Panc1 (cell line): ENCODE results near the gene SNAP25.

ENCODE experiments used
- POLR2AphosphoS5 ChIP-seq: IDR thresholded peaks from 2 replicates; pipeline ENCODE4 v1.6.1; 2012; ENCODE audit warnings: mild to moderate bottlenecking, low read depth, low read length, moderate library complexity
- SIN3A ChIP-seq: IDR thresholded peaks from 2 replicates; pipeline ENCODE4 v1.6.1; 2012; ENCODE audit warnings: low read depth, mild to moderate bottlenecking, low read length, moderate library complexity, borderline replicate concordance; ENCODE audit not compliant: insufficient read depth
- TF ChIP-seq, protein P1 (sequence below): fragments of 450-650 bp; IDR thresholded peaks from 2 replicates; pipeline ENCODE4 v1.5.1; 2017; ENCODE audit warnings: mild to moderate bottlenecking
- TF ChIP-seq, protein P2 (sequence below), 2 experiments: IDR thresholded peaks; 2 replicates each; pipeline ENCODE4 v1.6.1; 2011 to 2012; ENCODE audit warnings: low read depth in 2 of 2, control low read depth in 1 of 2, low read length in 1 of 2, mild to moderate bottlenecking in 1 of 2, moderate library complexity in 1 of 2; ENCODE audit not compliant: insufficient read depth in 1 of 2

DNA sequence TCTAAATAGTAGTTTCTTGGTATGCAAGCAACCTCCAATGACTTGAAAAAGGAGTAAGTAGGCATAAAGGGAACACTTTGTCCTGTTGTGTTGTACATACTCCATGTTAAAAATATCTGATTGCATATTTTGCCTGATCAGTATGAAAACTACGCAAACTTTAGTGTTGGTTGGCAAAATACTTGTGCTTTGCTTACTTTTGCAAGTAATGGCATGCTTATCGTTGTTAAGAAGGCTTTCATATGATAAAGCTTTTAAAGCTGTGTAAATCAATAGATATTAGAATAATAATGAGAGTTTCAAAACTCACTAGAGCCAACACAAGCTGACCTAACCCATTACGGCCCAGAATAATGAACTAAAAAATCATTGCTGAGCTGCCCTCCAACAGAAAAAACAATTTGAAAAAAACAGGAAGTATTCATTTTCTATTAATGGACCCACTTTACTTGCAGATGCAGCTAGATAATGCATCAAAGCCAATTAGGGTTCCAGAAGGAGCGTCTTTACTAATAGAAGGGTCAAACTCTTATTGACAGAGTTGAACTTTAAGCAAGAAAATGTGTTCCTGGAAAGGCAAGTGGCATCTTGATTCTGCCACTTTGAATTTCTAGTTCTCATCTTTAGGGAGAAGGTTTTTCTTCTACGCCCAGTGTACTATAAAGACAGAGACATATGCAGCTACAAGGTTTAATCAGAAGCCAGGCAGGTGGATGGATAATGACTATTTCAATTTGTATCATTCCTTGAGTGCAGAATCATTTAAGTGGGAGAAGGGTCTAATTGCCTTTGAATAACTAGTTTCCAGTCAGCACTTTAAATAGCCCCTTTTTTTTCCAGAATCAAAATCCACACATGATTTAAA is 82.2 kb downstream of the SNAP25 start:
- TF ChIP-seq, protein P1, sequence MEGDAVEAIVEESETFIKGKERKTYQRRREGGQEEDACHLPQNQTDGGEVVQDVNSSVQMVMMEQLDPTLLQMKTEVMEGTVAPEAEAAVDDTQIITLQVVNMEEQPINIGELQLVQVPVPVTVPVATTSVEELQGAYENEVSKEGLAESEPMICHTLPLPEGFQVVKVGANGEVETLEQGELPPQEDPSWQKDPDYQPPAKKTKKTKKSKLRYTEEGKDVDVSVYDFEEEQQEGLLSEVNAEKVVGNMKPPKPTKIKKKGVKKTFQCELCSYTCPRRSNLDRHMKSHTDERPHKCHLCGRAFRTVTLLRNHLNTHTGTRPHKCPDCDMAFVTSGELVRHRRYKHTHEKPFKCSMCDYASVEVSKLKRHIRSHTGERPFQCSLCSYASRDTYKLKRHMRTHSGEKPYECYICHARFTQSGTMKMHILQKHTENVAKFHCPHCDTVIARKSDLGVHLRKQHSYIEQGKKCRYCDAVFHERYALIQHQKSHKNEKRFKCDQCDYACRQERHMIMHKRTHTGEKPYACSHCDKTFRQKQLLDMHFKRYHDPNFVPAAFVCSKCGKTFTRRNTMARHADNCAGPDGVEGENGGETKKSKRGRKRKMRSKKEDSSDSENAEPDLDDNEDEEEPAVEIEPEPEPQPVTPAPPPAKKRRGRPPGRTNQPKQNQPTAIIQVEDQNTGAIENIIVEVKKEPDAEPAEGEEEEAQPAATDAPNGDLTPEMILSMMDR = no peak
- TF ChIP-seq POLR2AphosphoS5 (no peak), SIN3A (no peak)
- TF ChIP-seq, protein P2, sequence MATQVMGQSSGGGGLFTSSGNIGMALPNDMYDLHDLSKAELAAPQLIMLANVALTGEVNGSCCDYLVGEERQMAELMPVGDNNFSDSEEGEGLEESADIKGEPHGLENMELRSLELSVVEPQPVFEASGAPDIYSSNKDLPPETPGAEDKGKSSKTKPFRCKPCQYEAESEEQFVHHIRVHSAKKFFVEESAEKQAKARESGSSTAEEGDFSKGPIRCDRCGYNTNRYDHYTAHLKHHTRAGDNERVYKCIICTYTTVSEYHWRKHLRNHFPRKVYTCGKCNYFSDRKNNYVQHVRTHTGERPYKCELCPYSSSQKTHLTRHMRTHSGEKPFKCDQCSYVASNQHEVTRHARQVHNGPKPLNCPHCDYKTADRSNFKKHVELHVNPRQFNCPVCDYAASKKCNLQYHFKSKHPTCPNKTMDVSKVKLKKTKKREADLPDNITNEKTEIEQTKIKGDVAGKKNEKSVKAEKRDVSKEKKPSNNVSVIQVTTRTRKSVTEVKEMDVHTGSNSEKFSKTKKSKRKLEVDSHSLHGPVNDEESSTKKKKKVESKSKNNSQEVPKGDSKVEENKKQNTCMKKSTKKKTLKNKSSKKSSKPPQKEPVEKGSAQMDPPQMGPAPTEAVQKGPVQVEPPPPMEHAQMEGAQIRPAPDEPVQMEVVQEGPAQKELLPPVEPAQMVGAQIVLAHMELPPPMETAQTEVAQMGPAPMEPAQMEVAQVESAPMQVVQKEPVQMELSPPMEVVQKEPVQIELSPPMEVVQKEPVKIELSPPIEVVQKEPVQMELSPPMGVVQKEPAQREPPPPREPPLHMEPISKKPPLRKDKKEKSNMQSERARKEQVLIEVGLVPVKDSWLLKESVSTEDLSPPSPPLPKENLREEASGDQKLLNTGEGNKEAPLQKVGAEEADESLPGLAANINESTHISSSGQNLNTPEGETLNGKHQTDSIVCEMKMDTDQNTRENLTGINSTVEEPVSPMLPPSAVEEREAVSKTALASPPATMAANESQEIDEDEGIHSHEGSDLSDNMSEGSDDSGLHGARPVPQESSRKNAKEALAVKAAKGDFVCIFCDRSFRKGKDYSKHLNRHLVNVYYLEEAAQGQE (IDR thresholded peaks at IDR 0.05; ENCODE audit: insufficient read depth in 1 of 2, low read depth in 2 of 2, low read length in 1 of 2) = no peak
